H1 (cell line): ENCODE measurements around the gene TMEM63A. TPM values are rescaled to one million over a fixed set of nuclear protein-coding genes. Genes with fewer than 3 reads are reported as not detected.

Experiments used
- CTCF ChIA-PET: fragments of 300-600 bp; sonication (Branson Sonifier 250); formaldehyde crosslinking; loops from one replicate; lab custom pipeline; 2021; ENCODE audit not compliant: partially characterized antibody; lab: Charles Lee
- POLR2A ChIA-PET: fragments of 300-600 bp; sonication (Branson Sonifier 250); formaldehyde crosslinking; loops from one replicate; lab custom pipeline; 2021; ENCODE audit warnings: inconsistent platforms; ENCODE audit not compliant: partially characterized antibody; lab: Charles Lee
- DNase-seq, 2 experiments: peaks; one replicate each; pipeline versions ENCODE4 v3.0.0 to v3.0.0-alpha.2; 2010 to 2022; ENCODE audit warnings: low spot score in 2 of 2, low read depth in 1 of 2, mixed read lengths in 1 of 2
- FAIRE-seq: peaks from 2 replicates; lab custom pipeline; 2011; peaks lifted over from hg19 to GRCh38; lab: Jason Lieb, UNC
- H2AFZ ChIP-seq: 2 replicates; pipeline ENCODE4 v1.8.1; 2012; ENCODE audit warnings: low read length, inconsistent platforms
- H2AK5ac ChIP-seq: 2 replicates; pipeline ENCODE4 v1.6.1; 2013; ENCODE audit warnings: low read depth, low read length
- H2BK120ac ChIP-seq: replicated peaks from 2 replicates; pipeline ENCODE3; 2013; ENCODE audit warnings: low read depth, low read length, inconsistent platforms
- H2BK12ac ChIP-seq: 2 replicates; pipeline ENCODE4 v1.6.1; 2013; ENCODE audit warnings: low read depth, low read length
- H2BK15ac ChIP-seq: 2 replicates; pipeline ENCODE4 v1.6.1; 2013; ENCODE audit warnings: low read length
- H2BK20ac ChIP-seq: 2 replicates; pipeline ENCODE4 v1.6.1; 2013; ENCODE audit warnings: low read length
- H2BK5ac ChIP-seq: 2 replicates; pipeline ENCODE4 v1.6.1; 2013; ENCODE audit warnings: low read depth, low read length
- H3K14ac ChIP-seq: 2 replicates; pipeline ENCODE4 v1.6.1; 2013; ENCODE audit warnings: inconsistent platforms; ENCODE audit not compliant: insufficient read length
- H3K18ac ChIP-seq: 2 replicates; pipeline ENCODE4 v1.6.1; 2013; ENCODE audit warnings: low read length; ENCODE audit errors: extremely low read depth
- H3K23ac ChIP-seq: 2 replicates; pipeline ENCODE4 v1.6.1; 2013; ENCODE audit warnings: inconsistent platforms; ENCODE audit not compliant: insufficient read length
- H3K23me2 ChIP-seq: 2 replicates; pipeline ENCODE4 v1.6.1; 2013; ENCODE audit warnings: low read depth, low read length
- H3K27ac ChIP-seq: 2 replicates; pipeline ENCODE4 v1.6.1; 2011; ENCODE audit warnings: low read depth, low read length, inconsistent platforms
- H3K27me3 ChIP-seq, 4 experiments: replicated peaks in 1 of 4; 1 replicate in 1 of 4; 2 replicates in 3 of 4; pipeline versions ENCODE4 v1.6.1 to v1.8.1; 2011 to 2013; ENCODE audit warnings: low read length in 3 of 4, mild to moderate bottlenecking in 3 of 4, inconsistent platforms in 2 of 4, mixed read lengths in 2 of 4, moderate library complexity in 1 of 4; ENCODE audit not compliant: control insufficient read depth in 3 of 4, insufficient read depth in 3 of 4; ENCODE audit errors: extremely low read depth in 1 of 4
- H3K36me3 ChIP-seq, 4 experiments: 2 replicates each; pipeline versions ENCODE4 v1.6.1 to v1.8.1; 2011 to 2013; ENCODE audit warnings: mild to moderate bottlenecking in 4 of 4, low read length in 3 of 4, moderate library complexity in 2 of 4, control low read depth in 1 of 4, inconsistent platforms in 1 of 4; ENCODE audit not compliant: insufficient read depth in 4 of 4, control insufficient read depth in 2 of 4
- H3K4ac ChIP-seq: replicated peaks from 2 replicates; pipeline ENCODE3; 2013; ENCODE audit warnings: low read length, low read depth, mixed read lengths, inconsistent platforms; ENCODE audit not compliant: insufficient read length
- H3K4me1 ChIP-seq, 4 experiments: replicated peaks in 1 of 4; 1 replicate in 1 of 4; 2 replicates in 3 of 4; pipeline versions ENCODE4 v1.6.1 to v1.8.1; 2011 to 2013; ENCODE audit warnings: low read length in 3 of 4, inconsistent platforms in 2 of 4, mixed read lengths in 1 of 4; ENCODE audit not compliant: insufficient read depth in 4 of 4, control insufficient read depth in 3 of 4
- H3K4me2 ChIP-seq, 2 experiments: 2 replicates each; pipeline versions ENCODE4 v1.6.1 to v1.8.1; 2011 to 2013; ENCODE audit warnings: low read depth in 2 of 2, low read length in 2 of 2, control low read depth in 1 of 2, inconsistent platforms in 1 of 2, mild to moderate bottlenecking in 1 of 2; ENCODE audit not compliant: insufficient read depth in 1 of 2
- H3K4me3 ChIP-seq, 4 experiments: fragments of 200-600, 300-600 bp in 1 of 4; sonication (generic), shearing (Covaris generic), sonication (Bioruptor Twin) in 1 of 4; 2 replicates each; pipeline versions ENCODE4 v1.5.1 to v1.8.1; 2011 to 2016; ENCODE audit warnings: low read length in 4 of 4, low read depth in 3 of 4, control low read depth in 2 of 4, inconsistent platforms in 2 of 4, mild to moderate bottlenecking in 2 of 4, mixed read lengths in 1 of 4, moderate library complexity in 1 of 4; ENCODE audit not compliant: insufficient read depth in 2 of 4; ENCODE audit errors: extremely low read depth in 1 of 4
- H3K56ac ChIP-seq: replicated peaks from 2 replicates; pipeline ENCODE3; 2013; ENCODE audit warnings: low read depth, mild to moderate bottlenecking, mixed read lengths, low read length, inconsistent platforms; ENCODE audit not compliant: insufficient read length
- H3K79me1 ChIP-seq: 2 replicates; pipeline ENCODE4 v1.6.1; 2013; ENCODE audit warnings: low read depth, low read length, control low read depth
- H3K79me2 ChIP-seq, 2 experiments: 2 replicates each; pipeline versions ENCODE4 v1.6.1 to v1.8.1; 2012 to 2013; ENCODE audit warnings: low read length in 2 of 2, mild to moderate bottlenecking in 2 of 2, inconsistent platforms in 1 of 2; ENCODE audit not compliant: insufficient read depth in 2 of 2, control insufficient read depth in 1 of 2
- H3K9ac ChIP-seq, 4 experiments: replicated peaks in 1 of 4; 1 replicate in 1 of 4; 2 replicates in 3 of 4; pipeline versions ENCODE4 v1.6.1 to v1.8.1; 2011 to 2013; ENCODE audit warnings: low read depth in 3 of 4, low read length in 3 of 4, control low read depth in 2 of 4, mild to moderate bottlenecking in 2 of 4, moderate library complexity in 2 of 4, inconsistent platforms in 1 of 4; ENCODE audit errors: extremely low read depth in 1 of 4
- H3K9me3 ChIP-seq, 2 experiments: 2 replicates each; pipeline versions ENCODE4 v1.6.1 to v1.8.1; 2012 to 2013; ENCODE audit warnings: mild to moderate bottlenecking in 2 of 2, moderate library complexity in 2 of 2, control low read depth in 1 of 2, inconsistent platforms in 1 of 2, low read depth in 1 of 2, low read length in 1 of 2, mixed read lengths in 1 of 2; ENCODE audit not compliant: insufficient read depth in 2 of 2
- H4K20me1 ChIP-seq, 2 experiments: replicated peaks in 1 of 2; 2 replicates each; pipeline versions ENCODE3 to v1.8.1; 2011 to 2013; ENCODE audit warnings: inconsistent platforms in 2 of 2, low read length in 2 of 2, mild to moderate bottlenecking in 1 of 2; ENCODE audit not compliant: insufficient read depth in 2 of 2, control insufficient read depth in 1 of 2
- H4K5ac ChIP-seq: 2 replicates; pipeline ENCODE4 v1.6.1; 2013; ENCODE audit warnings: low read length, low read depth, mixed read lengths, inconsistent platforms; ENCODE audit not compliant: insufficient read length
- H4K8ac ChIP-seq: 2 replicates; pipeline ENCODE4 v1.8.0; 2013; ENCODE audit warnings: mild to moderate bottlenecking, moderate library complexity, low read length, inconsistent platforms; ENCODE audit not compliant: insufficient read depth; ENCODE audit errors: extremely low read depth
- H4K91ac ChIP-seq: replicated peaks from 2 replicates; pipeline ENCODE3; 2013; ENCODE audit warnings: low read length, mixed read lengths, inconsistent platforms; ENCODE audit not compliant: insufficient read length
- ASH2L ChIP-seq: fragments of 200-600, 300-600 bp; sonication (generic); IDR thresholded peaks from one replicate; pipeline ENCODE4 v1.7.1; 2017; ENCODE audit warnings: low read length
- BCL11A ChIP-seq, 2 experiments: IDR thresholded peaks; one replicate each; pipeline ENCODE4 v1.6.1; 2011; ENCODE audit warnings: low read depth in 2 of 2, low read length in 2 of 2, mild to moderate bottlenecking in 2 of 2
- CEBPB ChIP-seq: IDR thresholded peaks from 2 replicates; pipeline ENCODE4 v1.6.1; 2012; ENCODE audit warnings: low read depth, low read length
- CREB1 ChIP-seq: IDR thresholded peaks from 2 replicates; pipeline ENCODE4 v1.6.1; 2012; ENCODE audit warnings: inconsistent platforms
- JUND ChIP-seq: IDR thresholded peaks from 2 replicates; pipeline ENCODE4 v1.6.1; 2011; ENCODE audit warnings: mild to moderate bottlenecking, improper control_type of control experiment, low read length
- KDM4A ChIP-seq: IDR thresholded peaks from one replicate; pipeline ENCODE4 v1.7.1; 2012; ENCODE audit warnings: low read depth, mild to moderate bottlenecking, moderate library complexity, low read length, inconsistent platforms; ENCODE audit not compliant: severe bottlenecking
- NRF1 ChIP-seq: IDR thresholded peaks from 2 replicates; pipeline ENCODE4 v1.6.1; 2011; ENCODE audit warnings: mild to moderate bottlenecking, low read depth, low read length, improper control_type of control experiment
- RAD21 ChIP-seq, 2 experiments: IDR thresholded peaks in 1 of 2; conservative IDR thresholded peaks in 1 of 2; 2 replicates each; pipeline ENCODE4 v1.6.1; 2011; ENCODE audit warnings: low read depth in 2 of 2, low read length in 2 of 2, improper control_type of control experiment in 1 of 2, inconsistent platforms in 1 of 2, mild to moderate bottlenecking in 1 of 2, moderate library complexity in 1 of 2
- RXRA ChIP-seq: IDR thresholded peaks from 2 replicates; pipeline ENCODE4 v1.6.1; 2011; ENCODE audit warnings: low read depth, mild to moderate bottlenecking, low read length, moderate library complexity; ENCODE audit not compliant: insufficient read depth
- SIRT6 ChIP-seq: IDR thresholded peaks from one replicate; pipeline ENCODE4 v1.7.1; 2012; ENCODE audit warnings: low read length, inconsistent platforms
- SP1 ChIP-seq: IDR thresholded peaks from 2 replicates; pipeline ENCODE4 v1.6.1; 2011; ENCODE audit warnings: low read depth, low read length
- TAF1 ChIP-seq: IDR thresholded peaks from 2 replicates; pipeline ENCODE4 v1.6.1; 2011; ENCODE audit warnings: mild to moderate bottlenecking, low read depth, low read length
- TCF12 ChIP-seq: IDR thresholded peaks from 2 replicates; pipeline ENCODE4 v1.6.1; 2011; ENCODE audit warnings: low read depth, mild to moderate bottlenecking, low read length
- TEAD4 ChIP-seq: IDR thresholded peaks from 2 replicates; pipeline ENCODE4 v1.6.1; 2012; ENCODE audit warnings: low read depth, low read length, inconsistent platforms, mixed read lengths
- USF2 ChIP-seq: IDR thresholded peaks from 2 replicates; pipeline ENCODE4 v1.6.1; 2011; ENCODE audit warnings: low read length, improper control_type of control experiment
- WGBS, 2 experiments: shearing (Covaris generic) in 1 of 2; methylation state at CpG; one replicate each; pipeline versions ENCODE4 v1.1.6 to v1.1.7; 2013 to 2015; ENCODE audit warnings: low lambda C conversion rate in 2 of 2, mixed read lengths in 2 of 2, inconsistent platforms in 1 of 2, low coverage in 1 of 2, missing lambda C conversion rate in 1 of 2; ENCODE audit not compliant: insufficient replicate concordance in 2 of 2, insufficient coverage in 1 of 2, insufficient read length in 1 of 2; ENCODE audit errors: extremely low coverage in 1 of 2, missing lambda C conversion rate in 1 of 2; 5-methylcytosine and 5-hydroxymethylcytosine counted together
- polyA plus RNA-seq, 7 experiments: library from polyadenylated mRNA; depleted of rRNA in 3 of 7; stranded (reverse) in 5 of 7; unstranded in 2 of 7; fragments of >200 nt in 5 of 7; fragments of 200-250 nt in 2 of 7; gene quantifications; 1 replicate in 5 of 7; 2 replicates in 1 of 7; 4 replicates in 1 of 7; pipeline versions ENCODE4 v1.2.1 to v1.2.3, GENCODE V29; 2011 to 2013; ENCODE audit warnings: missing spikeins in 2 of 7, mixed read lengths in 2 of 7
- total RNA-seq: library from RNA; stranded (reverse); fragmentation: NEBNext Ultra II Directional; extraction: Animal tissue kit (Norgen Biotek cat#: 25700); gene quantifications from 2 replicates; pipeline ENCODE4 v1.2.1, GENCODE V29; 2021

TMEM63A gene
- total and polyA plus RNA-seq, 2 of the 8 experiments (the other 6 are each of a cell fraction or from before 2014, with no cell fraction given) = 26.1 to 55.4 TPM

- Histone ChIP-seq H3K4me3 (no peak overlapping the region), H3K4me2 (no peak overlapping the region), H4K8ac (no peak overlapping the region), H2BK20ac (no peak overlapping the region), H3K18ac (no peak overlapping the region), H2BK5ac (no peak overlapping the region), H2AK5ac (no peak overlapping the region), H2BK120ac (no peak overlapping the region), H3K23me2 (no peaks in the 10 kb centered on the region; the same call in 1 of the 2 replicates), H3K27me3 (no peaks in the 10 kb centered on the region), H3K4ac (no peak overlapping the region), H3K14ac (no peak overlapping the region), H3K9ac (no peak overlapping the region), H4K5ac (no peak overlapping the region), H4K20me1 (peaks cover 0 to 2% of the 10 kb centered on the region in 2 experiments), H3K36me3 (peaks cover 0 to 29% (median 14%) of the 10 kb centered on the region in 4 experiments; a peak in 5 of 8 replicates), H3K4me1 (no peaks in the 10 kb centered on the region), H2BK15ac (no peak overlapping the region), H2BK12ac (no peak overlapping the region), H3K9me3 (no peaks in the 10 kb centered on the region), H3K79me2 (no peaks in the 10 kb centered on the region), H3K23ac (no peak overlapping the region), H3K27ac (no peak overlapping the region), H2AFZ (no peak overlapping the region), H3K79me1 (no peaks in the 10 kb centered on the region), H3K56ac (no peak overlapping the region), H4K91ac (no peak overlapping the region)
- WGBS, 2 experiments = 92% methylated on average over 3 of the region's 3 CpGs; no CpG with 5 or more reads in 1 of the 2 experiments
- FAIRE-seq = no peak
- CTCF ChIA-PET = interaction anchor here (0.6 to 1.5 kb wide), 5 partner anchors 10 to 59 kb away, joined by 3 to 5 read pairs (median 3); partner anchors contain the start of gene SRP9
- no peak for DNase-seq
- POLR2A ChIA-PET = no interaction called here
- TF ChIP-seq NRF1 (no peak), KDM4A (no peak), RAD21 (IDR thresholded peaks at IDR 0.05 in 1 of 2, conservative IDR thresholded peaks at IDR 0.05 in 1 of 2; ENCODE audit: low read depth in 2 of 2, low read length in 2 of 2) (no peak), BCL11A (IDR thresholded peaks at IDR 0.05; ENCODE audit: low read depth in 2 of 2, low read length in 2 of 2) (no peak), JUND (no peak), SP1 (no peak), RXRA (no peak), TAF1 (no peak), TEAD4 (no peak), TCF12 (no peak), CEBPB (no peak), USF2 (no peak), CREB1 (no peak), ASH2L (no peak), SIRT6 (no peak)
Measured at GRCh38 chr1:225835856-225836255, 46.3 kb downstream of the TMEM63A start.
